WERI-Rb-1 (cell line): ENCODE measurements around the gene ELAVL1.

ENCODE experiments used
- DNase-seq: peaks from one replicate; pipeline ENCODE4 v3.0.0-alpha.2; 2020
- H3K27ac ChIP-seq: fragments of 250-450 bp; sonication (Bioruptor Pico); 2 replicates; pipeline ENCODE4 v1.5.1; 2020; ENCODE audit warnings: mild to moderate bottlenecking, moderate library complexity
- H3K27me3 ChIP-seq: fragments of 250-450 bp; sonication (Bioruptor Pico); 2 replicates; pipeline ENCODE4 v1.5.1; 2021; ENCODE audit warnings: mild to moderate bottlenecking, low read depth, moderate library complexity; ENCODE audit not compliant: insufficient read depth, severe bottlenecking
- H3K36me3 ChIP-seq: fragments of 250-450 bp; sonication (Bioruptor Pico); 2 replicates; pipeline ENCODE4 v1.5.1; 2020; ENCODE audit warnings: mild to moderate bottlenecking, moderate library complexity
- H3K4me3 ChIP-seq: 2 replicates; pipeline ENCODE4 v1.5.1; 2011; ENCODE audit warnings: low read depth, mild to moderate bottlenecking, control low read depth, low read length
- H3K9me3 ChIP-seq: fragments of 250-450 bp; sonication (Bioruptor Pico); 2 replicates; pipeline ENCODE4 v1.5.1; 2021; ENCODE audit warnings: mild to moderate bottlenecking, moderate library complexity; ENCODE audit not compliant: severe bottlenecking
- CTCF ChIP-seq: IDR thresholded peaks from 2 replicates; pipeline ENCODE4 v1.5.1; 2011; ENCODE audit warnings: low read depth, mild to moderate bottlenecking, control low read depth, inconsistent platforms, low read length

Gene ELAVL1

GRCh38 chr19:8005534-8006256 is at the start of gene ELAVL1:
TSS of gene ELAVL1 (minus strand) at chr19:8005641. CDS start at chr19:7991815, 13,826 bp downstream.
- TF ChIP-seq CTCF: no peak
- peak within 1 kb of the TSS; percentile 75 for H3K4me3 ChIP-seq
- no peaks in the 10 kb centered on the region for H3K27me3 ChIP-seq
- H3K9me3 ChIP-seq: no peaks in the 10 kb centered on the region
- H3K36me3 ChIP-seq: peaks cover 21% of the 10 kb centered on the region
- peak within 1 kb of the TSS; percentile 88 for H3K27ac ChIP-seq
- DNase-seq: peak; percentile 86

GRCh38 chr19:8054169-8054568 is 48.7 kb upstream of the ELAVL1 start:
- TF ChIP-seq CTCF: no peak
- no peaks in the 10 kb centered on the region for H3K36me3 ChIP-seq
- H3K9me3 ChIP-seq: no peaks in the 10 kb centered on the region
- H3K27me3 ChIP-seq: no peaks in the 10 kb centered on the region
- no peak overlapping the region for H3K4me3 ChIP-seq
- DNase-seq: no peak
- no peak overlapping the region for H3K27ac ChIP-seq

- no peak for DNase-seq
- Histone ChIP-seq H3K9me3 (no peaks in the 10 kb centered on the region), H3K27me3 (no peaks in the 10 kb centered on the region), H3K4me3 (no peak within 1 kb of the TSS), H3K36me3 (no peaks in the 10 kb centered on the region), H3K27ac (no peak within 1 kb of the TSS)
- no peak for TF ChIP-seq CTCF
These were observed 47.0 kb upstream of the ELAVL1 start, which contains the start of gene CCL25 for GRCh38 chr19:8052464-8052859. TSS of gene CCL25 (plus strand) at chr19:8052760. CDS start at chr19:8053050, 290 bp downstream.

GRCh38 chr19:8050274-8051096 is 45.0 kb upstream of the ELAVL1 start:
- TF ChIP-seq CTCF: no peak
- Histone ChIP-seq H3K9me3 (no peaks in the 10 kb centered on the region), H3K27me3 (no peaks in the 10 kb centered on the region), H3K36me3 (no peaks in the 10 kb centered on the region), H3K27ac (no peak overlapping the region), H3K4me3 (no peak overlapping the region)
- peak; percentile 62 for DNase-seq

GRCh38 chr19:8046569-8047165 is 41.2 kb upstream of the ELAVL1 start:
- Histone ChIP-seq H3K4me3 (no peak overlapping the region), H3K36me3 (no peaks in the 10 kb centered on the region), H3K27me3 (no peaks in the 10 kb centered on the region), H3K27ac (no peak overlapping the region), H3K9me3 (no peaks in the 10 kb centered on the region)
- DNase-seq: no peak
- no peak for TF ChIP-seq CTCF
